Endothelial cell of umbilical vein (primary cell): Measurements from ENCODE around the gene C12orf50.

Experiments used
- CTCF ChIP-seq, 2 donors: IDR thresholded peaks; 1 replicate in 1 of 2; 2 replicates in 1 of 2; pipeline ENCODE4 v1.5.1; 2011; ENCODE audit warnings: low read length in 2 of 2, mild to moderate bottlenecking in 2 of 2, moderate library complexity in 2 of 2, control low read depth in 1 of 2, inconsistent platforms in 1 of 2, low read depth in 1 of 2; ENCODE audit not compliant: insufficient read depth in 1 of 2; ENCODE audit errors: extremely low read depth in 1 of 2
- FOS ChIP-seq: IDR thresholded peaks from 2 replicates; pipeline ENCODE4 v1.6.1; 2011; ENCODE audit warnings: mild to moderate bottlenecking, low read length, moderate library complexity, borderline replicate concordance; ENCODE audit not compliant: insufficient read depth
- GATA2 ChIP-seq: IDR thresholded peaks from 2 replicates; pipeline ENCODE4 v1.7.0; 2011; ENCODE audit warnings: low read depth, mild to moderate bottlenecking, moderate library complexity, mixed read lengths, low read length; ENCODE audit not compliant: insufficient read length, insufficient read depth
- MAX ChIP-seq: IDR thresholded peaks from 2 replicates; pipeline ENCODE4 v1.6.1; 2011; ENCODE audit not compliant: insufficient read depth, insufficient read length
- POLR2A ChIP-seq: IDR thresholded peaks from 2 replicates; pipeline ENCODE4 v1.6.1; 2012; ENCODE audit warnings: low read depth, mild to moderate bottlenecking, control low read depth, low read length

- TF ChIP-seq CTCF (IDR thresholded peaks at IDR 0.05; ENCODE audit: extremely low read depth in 1 of 2, insufficient read depth in 1 of 2, low read depth in 1 of 2, low read length in 2 of 2), result no peak
- no peak for TF ChIP-seq MAX
- no peak for TF ChIP-seq GATA2
- TF ChIP-seq FOS, result no peak
- TF ChIP-seq POLR2A, result no peak
These were observed 47.0 kb downstream of the C12orf50 start for GRCh38 chr12:87982208-87982607.
